Measurements from ENCODE around the gene SLC40A1. TPM values are rescaled to one million over a fixed set of nuclear protein-coding genes. Genes with fewer than 3 reads are reported as not detected.

Gene SLC40A1
- polyA plus RNA-seq, 1 experiment: 5.2 TPM

DNA sequence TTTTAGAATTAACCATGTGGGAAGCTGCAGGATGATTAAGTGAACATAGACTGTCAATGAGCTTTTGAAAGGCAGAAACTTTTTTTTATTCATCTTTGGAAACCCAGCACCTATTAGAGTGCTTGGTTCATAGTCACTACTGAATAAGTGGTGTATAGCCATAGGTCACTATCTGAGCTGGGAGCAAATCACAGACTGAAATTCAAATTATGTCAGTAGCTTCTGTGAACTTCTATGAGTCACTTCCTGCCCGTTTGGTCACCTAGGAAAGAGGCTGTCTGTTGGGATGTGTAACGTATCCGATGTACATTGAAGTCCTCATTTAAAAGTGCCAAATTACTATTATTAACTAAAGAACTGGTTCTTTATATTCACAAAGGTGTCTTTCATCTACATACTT is 20.5 kb upstream of the SLC40A1 start:
- Histone ChIP-seq H3K27me3 (ENCODE audit: control insufficient read depth, insufficient read depth, low read length) (no peaks in the 10 kb centered on the region), H3K27ac (ENCODE audit: low read depth, low read length) (no peak overlapping the region), H3K4me3 (ENCODE audit: low read depth, low read length) (no peak overlapping the region), H3K9me3 (ENCODE audit: control insufficient read depth, insufficient read depth, low read length) (no peaks in the 10 kb centered on the region)
- TF ChIP-seq, protein P1, sequence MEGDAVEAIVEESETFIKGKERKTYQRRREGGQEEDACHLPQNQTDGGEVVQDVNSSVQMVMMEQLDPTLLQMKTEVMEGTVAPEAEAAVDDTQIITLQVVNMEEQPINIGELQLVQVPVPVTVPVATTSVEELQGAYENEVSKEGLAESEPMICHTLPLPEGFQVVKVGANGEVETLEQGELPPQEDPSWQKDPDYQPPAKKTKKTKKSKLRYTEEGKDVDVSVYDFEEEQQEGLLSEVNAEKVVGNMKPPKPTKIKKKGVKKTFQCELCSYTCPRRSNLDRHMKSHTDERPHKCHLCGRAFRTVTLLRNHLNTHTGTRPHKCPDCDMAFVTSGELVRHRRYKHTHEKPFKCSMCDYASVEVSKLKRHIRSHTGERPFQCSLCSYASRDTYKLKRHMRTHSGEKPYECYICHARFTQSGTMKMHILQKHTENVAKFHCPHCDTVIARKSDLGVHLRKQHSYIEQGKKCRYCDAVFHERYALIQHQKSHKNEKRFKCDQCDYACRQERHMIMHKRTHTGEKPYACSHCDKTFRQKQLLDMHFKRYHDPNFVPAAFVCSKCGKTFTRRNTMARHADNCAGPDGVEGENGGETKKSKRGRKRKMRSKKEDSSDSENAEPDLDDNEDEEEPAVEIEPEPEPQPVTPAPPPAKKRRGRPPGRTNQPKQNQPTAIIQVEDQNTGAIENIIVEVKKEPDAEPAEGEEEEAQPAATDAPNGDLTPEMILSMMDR (IDR thresholded peaks at IDR 0.05; ENCODE audit: low read depth, low read length): no peak
- POLR2A ChIA-PET: no interaction called here
- CTCF ChIA-PET: no interaction called here
- DNase-seq (ENCODE audit: low read depth, low spot score): no peak

DNA sequence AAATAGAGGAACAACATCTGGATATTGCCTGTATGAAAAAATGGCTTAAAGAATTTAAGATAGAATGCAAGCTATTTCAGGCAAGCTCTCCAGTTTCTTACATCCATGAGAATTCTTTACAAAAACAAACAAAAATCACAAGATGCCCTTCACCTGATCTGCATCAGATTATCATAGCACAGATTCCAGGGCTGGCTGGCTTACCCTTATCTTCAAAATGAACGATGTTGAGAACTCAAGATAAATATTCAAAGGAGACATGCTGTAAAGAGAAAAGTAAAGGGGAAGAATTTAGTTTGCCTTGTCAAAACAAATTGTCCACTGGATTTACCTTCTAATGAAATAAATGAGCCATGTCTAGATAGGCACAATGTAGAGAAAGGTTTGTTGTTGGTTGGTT is 18.7 kb upstream of the SLC40A1 start:
- TF ChIP-seq, protein P1 (IDR thresholded peaks at IDR 0.05; ENCODE audit: low read depth, low read length): no peak
- Histone ChIP-seq H3K9me3 (ENCODE audit: control insufficient read depth, insufficient read depth, low read length) (no peaks in the 10 kb centered on the region), H3K27me3 (ENCODE audit: control insufficient read depth, insufficient read depth, low read length) (no peaks in the 10 kb centered on the region), H3K4me3 (ENCODE audit: low read depth, low read length) (no peak overlapping the region), H3K27ac (ENCODE audit: low read depth, low read length) (no peak overlapping the region)
- ChIA-PET CTCF (no interaction called here), POLR2A (interaction anchor here (0.7 to 1.9 kb wide), 3 partner anchors 14 to 39 kb away, joined by 3 to 6 read pairs (median 4); partner anchors contain the start of gene SLC40A1)
- no peak for DNase-seq (ENCODE audit: low read depth, low spot score)

DNA sequence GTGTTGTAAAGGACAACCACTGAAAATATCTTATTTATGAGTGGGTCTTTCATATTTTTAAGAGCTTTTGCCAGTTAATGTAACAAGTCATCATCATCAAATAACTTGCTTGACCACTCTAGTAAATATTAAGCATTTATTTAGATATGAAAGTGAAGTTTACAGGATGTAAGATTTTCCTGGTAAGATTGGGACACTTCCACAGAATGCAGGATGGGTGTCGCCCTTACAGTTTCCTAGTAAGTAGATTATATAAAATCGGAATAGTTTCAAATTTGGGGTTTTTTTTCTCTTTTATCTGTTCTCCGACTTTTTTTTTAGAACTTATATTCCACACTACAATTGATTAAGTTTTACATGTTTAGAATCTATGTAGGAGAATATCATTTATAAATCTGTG is 14.8 kb upstream of the SLC40A1 start:
- no peaks in the 10 kb centered on the region for H3K9me3 ChIP-seq (ENCODE audit: control insufficient read depth, insufficient read depth, low read length)
- no peak overlapping the region for H3K27ac ChIP-seq (ENCODE audit: low read depth, low read length)
- TF ChIP-seq, protein P1 (IDR thresholded peaks at IDR 0.05; ENCODE audit: low read depth, low read length): no peak
- POLR2A ChIA-PET: no interaction called here
- DNase-seq (ENCODE audit: low read depth, low spot score): no peak
- no peaks in the 10 kb centered on the region for H3K27me3 ChIP-seq (ENCODE audit: control insufficient read depth, insufficient read depth, low read length)
- CTCF ChIA-PET: no interaction called here
- H3K4me3 ChIP-seq (ENCODE audit: low read depth, low read length): no peak overlapping the region

DNA sequence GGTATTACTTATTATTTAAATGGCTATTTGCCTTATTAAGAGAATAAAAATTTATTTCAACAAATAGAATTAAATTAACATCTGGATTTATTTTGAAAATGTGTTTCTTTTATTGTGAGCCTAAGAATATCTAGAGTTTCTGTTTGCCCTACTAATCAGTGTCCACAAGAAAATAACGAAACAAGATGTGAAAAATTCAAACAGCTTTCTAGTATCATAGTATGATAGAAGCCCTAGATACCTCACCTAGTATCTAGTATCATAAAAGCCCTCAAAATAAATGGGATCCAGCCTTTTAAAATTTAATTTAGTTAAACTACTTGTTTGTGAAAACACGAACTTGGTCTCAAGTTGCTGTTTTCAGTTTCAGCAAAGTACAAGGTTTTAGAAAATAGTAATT is 13.7 kb upstream of the SLC40A1 start:
- TF ChIP-seq, protein P1 (IDR thresholded peaks at IDR 0.05; ENCODE audit: low read depth, low read length): no peak
- ChIA-PET CTCF (no interaction called here), POLR2A (no interaction called here)

DNA sequence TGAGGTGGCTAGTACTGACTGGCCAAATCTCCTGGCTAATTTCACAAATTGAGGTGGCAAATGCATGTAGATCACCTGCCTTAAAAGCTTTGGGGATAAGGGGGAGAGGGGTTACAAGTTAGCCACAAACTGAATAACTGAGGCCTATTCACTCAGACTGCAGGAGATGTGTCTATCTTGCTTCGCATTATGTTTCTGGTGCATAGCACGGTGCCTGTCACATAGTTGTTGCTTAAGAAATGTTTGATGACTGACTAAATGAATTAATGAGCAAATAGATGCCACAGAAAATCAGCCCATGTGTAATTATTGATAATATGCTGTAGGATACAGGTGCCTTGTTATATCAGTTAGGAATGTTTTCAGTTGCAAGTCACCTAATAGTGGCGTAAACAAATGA is 12.5 kb upstream of the SLC40A1 start:
- TF ChIP-seq, protein P1 (IDR thresholded peaks at IDR 0.05; ENCODE audit: low read depth, low read length): no peak
- Histone ChIP-seq H3K27ac (ENCODE audit: low read depth, low read length) (no peak overlapping the region), H3K4me3 (ENCODE audit: low read depth, low read length) (no peak overlapping the region), H3K27me3 (ENCODE audit: control insufficient read depth, insufficient read depth, low read length) (no peaks in the 10 kb centered on the region), H3K9me3 (ENCODE audit: control insufficient read depth, insufficient read depth, low read length) (no peaks in the 10 kb centered on the region)
- no peak for DNase-seq (ENCODE audit: low read depth, low spot score)
- ChIA-PET CTCF (no interaction called here), POLR2A (no interaction called here)

More for the DNA sequence above, 13.7 kb upstream of the SLC40A1 start:
- Histone ChIP-seq H3K9me3 (ENCODE audit: control insufficient read depth, insufficient read depth, low read length) (no peaks in the 10 kb centered on the region), H3K27ac (ENCODE audit: low read depth, low read length) (no peak overlapping the region), H3K4me3 (ENCODE audit: low read depth, low read length) (no peak overlapping the region), H3K27me3 (ENCODE audit: control insufficient read depth, insufficient read depth, low read length) (no peaks in the 10 kb centered on the region)
- no peak for DNase-seq (ENCODE audit: low read depth, low spot score)
